Left hindlimb (tissue), 1 donor: ENCODE measurements around the gene MARS1.
"Not testable (repeated sequence)": the region's sequence is repeated elsewhere in the genome, so short reads cannot be mapped to it uniquely, and the experiment has no call there.

ENCODE experiments used
- DNase-seq: peaks from one replicate; pipeline ENCODE4 v3.0.0-alpha.2; 2018

Gene MARS1

DNA sequence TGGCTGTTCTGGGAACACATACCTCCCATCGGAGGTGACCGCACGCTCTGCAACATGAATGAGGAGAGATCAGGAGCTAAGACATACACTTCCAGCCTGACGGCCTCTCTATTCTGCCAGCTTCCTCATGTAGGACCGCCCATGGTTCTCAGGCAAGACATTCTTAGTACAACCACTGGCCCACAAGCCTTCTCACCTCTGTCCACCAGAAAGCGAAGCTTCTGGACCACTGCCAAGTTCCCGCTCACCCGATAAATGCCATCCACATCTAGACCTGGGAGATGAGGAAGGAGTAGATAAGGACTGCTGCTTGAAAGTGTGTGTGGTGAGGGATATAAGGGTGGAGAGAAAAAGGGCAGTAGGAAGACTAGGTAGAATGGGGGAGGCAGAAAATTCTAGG is 13.4 kb upstream of the MARS1 start:
- DNase-seq: peak; percentile 23

DNA sequence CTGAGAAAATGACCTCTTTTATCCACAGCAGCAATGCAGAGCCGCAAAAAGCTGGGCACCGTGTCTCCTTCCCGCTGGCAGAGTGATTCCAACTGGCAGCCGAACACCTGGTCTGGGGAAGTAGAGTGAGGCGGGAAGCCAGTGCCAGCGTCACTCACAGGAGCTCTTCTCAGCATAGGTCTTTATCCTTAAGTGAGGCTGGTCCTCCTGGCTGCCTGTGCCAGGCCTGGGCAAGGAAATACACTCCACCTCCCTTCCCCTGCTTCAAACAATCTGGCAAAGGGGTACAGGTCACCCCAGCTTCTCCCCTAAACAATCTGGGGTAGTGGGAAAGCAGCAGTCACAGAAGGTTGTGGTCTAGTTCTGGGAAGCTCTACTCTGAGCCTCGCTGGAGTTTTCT is 13.0 kb upstream of the MARS1 start:
- DNase-seq: peak; percentile 25

DNA sequence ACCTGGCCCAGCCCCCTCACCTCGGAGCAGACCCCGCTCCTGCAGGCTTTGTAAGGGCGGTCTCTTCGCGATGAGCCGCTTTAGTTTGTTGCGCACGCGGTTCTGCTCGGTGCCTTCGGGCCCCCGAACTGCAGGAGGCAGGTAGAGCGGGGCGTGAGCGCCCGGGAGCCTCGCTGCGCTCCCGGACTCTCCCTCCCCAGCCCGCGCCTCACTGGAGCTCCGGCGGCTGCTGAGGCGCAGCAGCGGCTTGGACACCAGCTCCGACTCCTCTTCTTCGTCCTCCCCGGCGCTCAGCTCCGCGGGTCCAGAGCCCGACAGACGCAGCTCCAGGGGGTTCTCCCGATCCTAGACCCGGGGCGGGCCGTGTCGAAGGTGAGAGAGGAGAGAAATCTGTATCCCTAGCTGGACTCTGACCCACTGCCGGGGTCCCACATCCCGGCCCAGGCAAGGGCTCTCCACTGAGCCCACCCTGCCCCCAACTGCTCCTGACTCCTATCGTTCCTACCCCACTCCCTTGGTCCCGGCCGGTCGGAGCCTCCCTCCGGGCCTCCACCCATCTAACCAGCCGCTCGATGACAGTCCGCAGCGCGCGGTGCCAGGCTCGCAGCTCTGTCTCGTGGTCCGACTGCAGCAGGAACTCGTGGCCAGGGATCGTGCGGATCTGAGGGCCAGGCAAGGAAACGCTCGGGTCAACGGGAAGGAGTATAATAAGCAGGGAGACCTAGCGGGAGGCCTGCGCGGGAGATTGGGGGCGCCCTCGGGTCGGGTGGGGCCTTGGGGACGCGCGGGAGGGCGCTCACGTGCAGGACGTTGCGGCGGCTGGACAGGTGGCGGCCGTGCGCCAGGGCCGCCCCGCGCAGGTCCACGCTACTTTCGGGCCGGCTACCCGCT is 12.4 kb upstream of the MARS1 start:
- DNase-seq: peak; percentile 40

DNA sequence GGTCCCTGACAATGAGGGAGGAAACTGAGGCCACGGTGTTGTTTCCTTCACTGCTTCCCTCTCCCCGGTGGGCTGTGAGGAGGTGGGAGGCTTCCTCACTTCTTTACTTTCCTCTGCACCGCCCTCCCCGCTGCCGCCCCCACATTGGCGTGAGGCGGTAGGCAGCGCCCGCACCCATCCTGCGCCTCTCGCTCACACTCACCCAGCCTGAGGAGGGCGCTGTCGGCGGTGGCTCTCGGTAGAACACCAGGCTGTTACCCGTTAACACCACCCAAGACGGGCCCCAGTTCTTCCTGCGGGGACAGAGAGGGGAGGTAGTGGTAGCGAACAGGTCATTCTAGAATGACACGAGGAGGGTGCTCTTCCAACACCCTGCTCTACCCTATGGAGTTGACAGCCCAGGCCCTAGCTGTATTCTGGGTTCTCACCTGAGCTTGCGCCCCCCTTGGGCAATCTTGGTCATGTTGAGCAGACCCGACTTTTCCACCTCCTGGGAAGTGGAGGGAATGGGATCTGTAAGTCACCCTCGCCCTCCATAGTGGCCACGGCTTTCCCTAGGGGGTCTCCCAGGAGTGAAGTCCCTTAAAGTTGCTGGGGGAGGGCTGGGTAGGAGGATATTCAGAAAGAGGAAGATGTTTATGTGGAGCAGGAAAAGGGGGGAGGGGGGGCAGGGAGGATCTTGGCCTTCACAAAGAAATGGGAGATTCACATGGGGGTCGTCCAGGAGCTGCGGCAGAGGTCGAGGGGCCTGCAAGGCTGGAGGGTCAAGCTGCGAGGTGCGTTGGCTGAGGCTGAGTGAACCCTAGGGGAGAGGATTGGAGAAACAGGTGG is 11.5 kb upstream of the MARS1 start:
- DNase-seq: peak; percentile 32

DNA sequence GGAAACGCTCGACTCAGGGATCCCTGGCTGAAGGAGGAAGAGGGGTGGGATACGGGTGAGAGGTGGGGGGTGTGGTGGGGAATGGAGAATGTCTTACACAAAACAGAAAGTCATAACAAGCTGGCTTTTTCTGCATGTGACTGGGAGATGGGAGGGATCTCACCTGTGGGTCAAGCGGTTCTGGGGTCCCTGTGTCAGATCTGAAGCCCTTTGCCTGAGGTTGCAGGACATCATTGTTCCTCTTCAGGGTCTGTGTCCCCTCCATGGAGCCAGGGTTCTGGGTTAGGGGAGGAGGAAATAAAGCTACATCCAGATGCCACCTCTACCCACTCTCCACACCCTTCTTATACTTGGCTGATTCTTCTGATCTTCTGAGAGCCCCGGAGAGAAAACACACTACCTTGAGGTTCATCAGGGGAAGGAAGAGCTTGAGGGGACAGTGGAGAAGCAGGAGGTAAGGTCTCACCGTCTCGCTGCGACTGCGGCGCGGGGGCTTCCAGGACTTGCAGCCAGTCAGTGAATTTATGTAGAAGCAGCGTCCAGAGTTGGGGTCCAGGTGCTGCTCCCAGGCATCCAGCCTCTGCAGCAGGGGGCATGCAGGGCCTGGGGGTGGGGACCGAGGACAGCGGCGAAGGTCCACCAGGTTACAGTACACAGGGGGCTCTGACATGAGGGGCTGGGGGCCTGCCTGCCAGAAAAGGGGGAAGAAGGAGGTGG is 10.7 kb upstream of the MARS1 start:
- no peak for DNase-seq

DNA sequence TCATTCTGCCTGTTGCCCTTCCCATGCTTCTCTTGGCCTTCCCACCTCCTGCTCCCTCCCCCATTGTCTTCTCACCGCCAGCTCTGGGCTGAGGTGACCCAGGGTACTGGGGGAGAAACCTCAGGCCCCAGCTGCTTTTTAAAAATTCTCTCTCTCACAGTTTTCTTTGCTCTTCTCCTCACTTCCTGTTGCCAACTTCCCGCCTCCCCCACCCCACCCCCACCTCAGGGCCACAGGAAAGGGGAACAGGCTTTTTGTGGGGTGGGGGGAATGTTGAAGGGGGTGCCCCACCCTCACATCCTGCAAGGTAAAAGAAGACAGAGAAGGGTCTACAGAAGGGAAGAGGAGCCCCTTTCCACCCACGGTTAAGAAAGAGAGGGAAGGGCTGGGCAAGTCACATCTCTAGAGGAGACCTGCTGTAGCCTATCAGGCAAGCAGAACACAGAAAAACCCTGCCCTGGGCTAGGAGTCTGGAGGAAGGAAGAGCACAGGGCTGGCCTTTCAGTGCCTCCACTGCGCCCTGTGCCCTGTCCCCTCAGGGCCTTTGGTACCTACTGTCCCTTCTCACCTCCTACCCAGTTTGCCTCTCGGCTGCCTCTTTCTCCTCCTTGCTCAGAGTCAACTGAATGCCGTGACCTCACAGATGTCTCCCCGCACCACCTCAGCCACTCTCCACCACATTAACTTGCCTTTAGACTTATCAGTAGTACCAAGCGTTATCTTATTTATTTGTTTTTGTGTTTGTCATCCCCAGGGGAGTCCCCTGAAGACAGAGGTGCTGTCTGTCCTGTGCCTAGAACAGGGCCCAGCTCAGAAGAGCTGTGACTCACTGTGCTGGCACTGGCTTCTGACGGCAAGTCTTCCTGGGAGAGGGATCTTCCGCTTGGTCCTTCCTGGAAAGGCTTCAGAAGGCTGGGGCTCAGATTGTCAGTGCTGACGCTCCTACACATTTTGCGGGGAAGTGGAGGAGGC is 9.9 kb upstream of the MARS1 start:
- DNase-seq: peak; percentile 25

DNA sequence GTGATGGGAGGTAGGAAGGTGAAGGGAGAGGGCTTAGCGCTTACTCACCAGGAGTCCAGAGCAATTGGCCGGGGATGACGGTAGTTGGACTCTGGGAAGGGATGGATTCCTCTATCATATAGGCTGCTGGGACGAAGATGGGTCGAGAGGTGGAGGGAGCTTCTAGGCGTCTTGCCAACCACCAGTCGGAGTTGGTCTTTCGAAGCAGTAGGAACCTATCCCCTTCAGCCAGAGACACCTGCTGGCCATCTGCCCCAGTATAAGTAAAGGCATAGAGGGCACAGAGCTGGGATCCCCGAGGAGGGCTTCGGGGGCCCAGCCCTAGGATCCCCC is 8.9 kb upstream of the MARS1 start:
- no peak for DNase-seq

DNA sequence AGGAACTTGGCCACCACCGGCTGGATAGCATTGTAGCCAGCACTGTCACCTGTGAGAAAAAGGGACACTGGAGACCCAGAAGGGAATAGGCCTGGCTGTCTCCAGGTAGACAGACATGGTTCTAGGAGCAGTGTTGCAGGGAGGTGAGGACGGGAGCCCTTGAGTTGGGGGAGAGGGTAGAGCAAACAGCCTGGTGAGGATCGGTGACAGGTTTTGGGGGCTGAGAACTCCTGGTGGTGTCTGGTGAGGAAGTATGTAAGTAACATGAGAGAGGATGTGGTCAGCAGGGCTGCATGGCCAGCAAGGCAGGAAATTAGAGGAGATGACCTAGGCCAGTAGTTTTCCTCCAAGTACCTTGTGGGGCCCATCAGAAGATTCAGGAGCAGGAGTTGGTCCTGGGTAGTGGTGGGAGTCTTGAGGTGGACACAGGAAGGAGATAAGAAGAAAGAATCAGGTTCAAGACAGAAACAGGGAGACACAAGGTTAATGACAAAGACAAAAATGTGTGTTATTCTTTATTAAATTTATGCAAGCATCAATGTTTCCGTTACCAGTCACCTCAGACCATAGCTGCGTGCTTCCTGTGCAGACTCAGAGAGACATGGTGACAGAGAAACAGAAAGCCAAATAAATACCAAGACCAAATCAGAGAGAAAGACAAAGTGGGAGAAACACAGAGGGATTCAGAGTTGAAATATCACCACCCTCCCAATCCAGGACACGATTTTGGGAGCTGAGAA is 8.3 kb upstream of the MARS1 start, which contains the start of gene ARHGAP9:
ARHGAP9 (minus strand) TSS at position 491 of the 740 bp plus-strand sequence; CDS start at position 31, 460 bp downstream.
- DNase-seq: peak; percentile 11

DNA sequence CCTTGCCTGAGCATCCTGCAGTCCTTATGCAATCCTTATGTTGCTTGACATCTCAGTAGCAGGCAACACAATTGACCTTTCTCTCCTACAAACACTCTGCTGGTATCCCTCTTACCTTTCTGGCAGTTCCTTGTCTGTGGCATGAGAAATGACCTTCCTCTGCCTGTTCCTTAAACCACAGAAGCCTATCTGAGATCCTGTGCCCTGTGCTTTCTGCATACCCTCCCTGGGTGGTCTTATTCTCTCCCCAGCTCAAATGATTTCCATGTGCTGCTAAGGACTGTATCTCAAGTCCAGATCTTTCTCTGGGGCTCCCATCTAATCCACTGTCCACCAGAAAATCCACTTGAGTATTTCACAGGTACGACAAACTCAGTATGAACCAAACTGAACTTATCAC is 6.2 kb upstream of the MARS1 start:
- no peak for DNase-seq

DNA sequence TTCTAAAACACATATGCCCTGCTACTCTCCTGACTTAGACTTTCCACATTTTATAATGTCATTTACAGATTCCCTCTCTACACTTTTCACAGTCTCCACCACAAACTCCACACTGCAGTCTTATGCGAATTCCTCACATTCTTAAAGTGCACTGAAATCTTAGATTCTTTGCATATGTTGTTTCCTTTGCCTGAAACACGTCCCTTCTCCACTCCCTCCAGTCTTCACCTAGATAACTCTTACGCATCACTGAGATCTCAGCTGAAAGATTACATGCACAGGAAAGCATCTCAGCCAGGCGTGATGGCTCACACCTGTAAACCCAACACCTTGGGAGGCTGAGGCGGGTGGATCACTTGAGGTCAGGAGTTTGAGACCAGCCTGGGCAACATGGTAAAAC is 4.4 kb upstream of the MARS1 start:
- DNase-seq: no peak

DNA sequence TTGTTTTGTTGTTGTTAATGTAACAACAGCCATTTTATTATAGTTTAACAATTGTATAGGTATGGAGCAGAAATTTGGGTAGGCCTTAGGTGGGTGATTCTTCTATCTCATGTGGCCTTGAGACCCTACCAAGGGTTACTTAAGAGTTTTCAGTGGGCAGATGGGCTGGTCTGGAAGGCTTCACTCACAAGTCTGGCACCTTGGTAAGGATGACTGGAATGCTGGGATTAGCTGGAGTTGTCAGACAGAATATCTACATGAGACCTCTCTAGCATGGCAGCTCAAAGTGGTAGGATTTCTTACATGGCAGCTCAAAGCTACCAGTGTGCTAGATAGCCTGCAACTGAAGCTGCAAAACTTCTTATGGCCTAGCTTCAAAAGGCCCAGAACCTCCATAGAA is 2.2 kb upstream of the MARS1 start:
- DNase-seq: no peak

DNA sequence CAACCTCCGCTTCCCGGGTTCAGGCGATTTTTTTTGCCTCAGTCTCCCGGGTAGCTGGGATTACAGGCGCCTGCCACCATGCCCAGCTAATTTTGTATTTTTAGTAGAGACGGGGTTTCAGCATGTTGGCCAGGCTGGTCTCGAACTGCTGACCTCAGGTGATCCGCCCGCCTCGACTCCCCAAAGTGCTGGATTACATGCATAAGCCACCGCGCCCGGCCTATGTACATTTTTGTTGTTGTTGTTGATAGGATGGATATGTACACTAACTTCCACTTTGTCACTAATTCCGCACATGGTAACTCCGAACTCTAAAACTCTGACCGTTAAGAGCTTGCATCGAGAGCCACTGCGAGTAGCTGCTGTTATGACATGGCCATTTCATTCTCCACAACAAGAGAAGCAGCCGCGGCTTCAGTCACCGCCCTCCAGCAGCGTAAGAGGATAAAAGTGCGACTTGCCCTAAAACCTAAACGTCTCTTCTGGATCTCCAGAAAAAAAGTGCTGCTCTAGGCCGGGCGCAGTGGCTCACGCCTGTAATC is 742 bp upstream of the MARS1 start:
- DNase-seq: no peak

DNA sequence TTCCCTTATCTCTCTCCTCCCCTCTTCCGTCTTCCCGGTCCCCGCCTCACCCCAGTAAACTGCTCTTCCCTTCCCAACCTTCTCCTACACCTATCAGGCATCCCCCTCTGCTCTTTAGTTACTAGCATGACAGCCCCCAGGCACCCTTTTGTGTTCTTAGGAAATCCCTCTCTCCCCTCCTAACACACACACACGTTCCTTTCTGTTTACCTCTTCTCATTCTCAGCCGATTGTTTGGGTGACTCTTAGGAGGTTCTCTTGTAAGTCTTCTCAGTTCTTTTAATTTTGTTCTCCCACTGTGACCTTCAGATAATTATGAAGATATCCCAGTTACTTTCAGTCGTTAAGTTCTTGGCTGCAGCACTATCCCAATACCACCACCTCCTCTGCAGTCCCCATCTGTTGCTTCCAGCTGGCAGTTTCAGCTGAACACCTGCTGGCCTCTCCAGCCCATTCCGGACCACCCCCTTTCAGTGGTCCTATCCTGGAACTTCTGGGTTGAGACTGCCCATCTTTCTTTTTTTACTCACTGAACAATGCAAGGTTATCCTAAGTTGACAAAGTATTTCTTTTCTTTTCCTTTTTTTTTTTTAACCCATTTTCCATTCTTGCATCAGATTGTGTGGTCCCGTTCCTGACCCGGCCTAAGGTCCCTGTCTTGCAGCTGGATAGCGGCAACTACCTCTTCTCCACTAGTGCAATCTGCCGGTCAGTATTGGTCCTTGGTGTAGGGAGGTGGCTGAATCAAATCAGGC is 711 bp downstream of the MARS1 start:
- no peak for DNase-seq

DNA sequence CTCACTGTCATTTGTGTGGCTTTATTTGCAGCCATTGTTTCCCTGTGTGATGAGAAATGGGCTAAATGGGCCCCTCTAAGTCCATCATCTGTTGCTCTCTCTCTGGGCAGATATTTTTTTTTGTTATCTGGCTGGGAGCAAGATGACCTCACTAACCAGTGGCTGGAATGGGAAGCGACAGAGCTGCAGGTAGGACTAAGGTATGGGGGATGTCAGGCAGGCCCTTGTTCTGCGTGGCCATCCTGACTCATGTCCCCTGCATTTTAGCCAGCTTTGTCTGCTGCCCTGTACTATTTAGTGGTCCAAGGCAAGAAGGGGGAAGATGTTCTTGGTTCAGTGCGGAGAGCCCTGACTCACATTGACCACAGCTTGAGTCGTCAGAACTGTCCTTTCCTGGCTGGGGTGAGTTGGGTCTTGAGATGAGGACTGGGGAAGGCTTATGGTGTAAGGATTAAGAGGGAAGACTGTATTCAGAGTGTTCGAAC is 1.3 kb downstream of the MARS1 start:
- DNase-seq: no peak

DNA sequence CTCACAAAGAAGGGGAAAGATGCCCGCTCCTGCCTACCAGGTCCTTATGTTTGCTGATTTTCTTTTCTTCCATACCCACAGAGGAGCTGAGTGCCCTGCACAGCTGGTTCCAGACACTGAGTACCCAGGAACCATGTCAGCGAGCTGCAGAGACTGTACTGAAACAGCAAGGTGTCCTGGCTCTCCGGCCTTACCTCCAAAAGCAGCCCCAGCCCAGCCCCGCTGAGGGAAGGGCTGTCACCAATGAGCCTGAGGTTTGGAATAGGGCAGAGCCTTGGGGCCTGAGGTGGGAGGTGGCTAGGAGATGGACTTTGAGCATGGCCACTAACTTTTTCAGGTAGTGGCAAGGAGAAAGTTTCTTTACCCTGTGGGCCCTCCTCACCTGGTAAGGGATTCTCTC is 2.3 kb downstream of the MARS1 start:
- no peak for DNase-seq

DNA sequence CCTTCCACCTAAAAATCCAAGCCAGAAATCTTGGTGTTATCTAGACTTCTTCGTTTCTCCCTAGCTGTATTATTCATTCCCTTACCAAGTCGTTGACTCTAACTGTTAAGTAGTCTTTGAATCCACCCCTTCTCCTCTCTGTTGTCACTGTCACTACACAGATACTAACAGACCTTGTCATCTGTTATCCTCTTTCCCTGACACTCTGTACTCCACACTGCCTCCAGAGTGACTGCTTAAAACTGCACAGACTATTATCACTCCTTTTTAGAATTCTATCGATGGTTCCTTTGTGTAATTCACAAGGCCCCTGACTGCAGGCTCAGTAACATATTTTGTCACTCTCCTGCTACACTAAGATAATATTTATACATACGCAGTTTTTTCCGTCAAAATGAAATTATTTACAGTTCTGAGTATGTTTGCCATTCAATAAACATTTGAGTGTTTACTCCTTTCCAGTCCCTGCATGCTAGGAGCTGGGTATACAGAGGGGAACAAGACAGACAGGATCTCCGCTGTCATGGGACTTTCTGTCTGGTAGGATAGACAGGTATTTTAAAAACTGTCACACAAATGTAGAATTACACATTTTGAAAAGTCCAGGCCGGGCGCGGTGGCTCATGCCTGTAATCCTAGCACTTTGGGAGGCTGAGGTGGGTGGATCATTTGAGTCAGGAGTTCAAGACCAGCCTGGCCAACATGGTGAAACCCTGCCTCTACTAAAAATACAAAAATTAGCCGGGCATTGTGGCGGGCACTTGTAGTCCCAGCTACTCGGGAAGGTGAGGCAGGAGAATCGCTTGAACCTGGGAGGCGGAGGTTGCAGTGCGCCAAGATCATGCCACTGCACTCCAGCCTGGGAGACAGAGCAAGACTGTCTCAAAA is 3.8 kb downstream of the MARS1 start:
- DNase-seq: no peak

DNA sequence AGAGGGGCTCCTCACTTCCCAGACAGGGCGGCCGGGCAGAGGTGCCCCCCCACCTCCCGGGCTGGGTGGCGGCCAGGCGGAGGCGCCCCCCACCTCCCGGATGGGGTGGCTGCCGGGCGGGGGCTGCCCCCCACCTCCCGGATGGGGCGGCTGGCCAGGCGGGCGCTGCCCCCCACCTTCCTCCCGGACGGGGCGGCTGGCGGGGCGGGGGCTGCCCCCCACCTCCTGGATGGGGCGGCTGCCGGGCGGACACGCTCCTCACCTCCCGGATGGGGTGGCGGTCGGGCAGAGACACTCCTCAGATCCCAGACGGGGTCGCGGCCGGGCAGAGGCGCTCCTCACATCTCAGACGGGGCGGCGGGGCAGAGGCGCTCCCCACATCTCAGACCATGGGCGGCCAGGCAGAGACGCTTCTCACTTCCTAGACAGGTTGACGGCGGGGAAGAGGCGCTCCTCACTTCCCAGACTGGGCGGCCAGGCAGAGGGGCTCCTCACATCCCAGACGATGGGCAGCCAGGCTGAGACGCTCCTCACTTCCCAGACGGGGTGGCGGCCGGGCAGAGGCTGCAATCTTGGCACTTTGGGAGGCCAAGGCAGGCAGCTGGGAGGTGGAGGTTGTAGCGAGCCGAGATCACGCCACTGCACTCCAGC is 7.3 kb downstream of the MARS1 start:
- not testable (repeated sequence) for DNase-seq

DNA sequence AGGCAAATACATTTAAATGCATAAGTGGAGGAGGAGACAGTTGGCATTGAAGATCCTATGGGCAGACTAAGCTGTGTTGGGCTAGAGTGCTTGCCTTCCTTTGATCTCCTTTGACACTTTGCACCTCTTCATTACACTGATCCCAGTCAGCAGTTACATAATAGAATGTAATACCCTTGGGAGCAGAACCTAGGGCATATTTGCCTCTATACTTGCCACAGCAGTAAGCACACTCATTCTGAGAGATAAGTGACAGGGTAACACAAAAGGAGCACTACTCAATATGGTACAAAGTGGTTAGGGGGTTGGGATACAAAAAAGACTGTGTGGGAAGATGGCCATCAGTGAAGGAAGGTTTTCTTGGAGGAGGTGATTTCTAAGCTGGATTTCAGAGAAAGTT is 9.0 kb downstream of the MARS1 start:
- DNase-seq: no peak
